HEK293T (cell line): Measurements from ENCODE around the gene HS3ST4.

Experiments used
- CTCF ChIA-PET: fragments of 350-600 bp; formaldehyde crosslinking; extraction: SDS; loops from one replicate; lab custom pipeline; 2021; ENCODE audit warnings: antibody characterized with exemption, inconsistent platforms; lab: Yijun Ruan, JAX
- POLR2A ChIA-PET: fragments of 350-600 bp; formaldehyde crosslinking; extraction: SDS; loops from one replicate; lab custom pipeline; 2020; ENCODE audit warnings: antibody characterized with exemption, inconsistent platforms; lab: Yijun Ruan, JAX
- DNase-seq: peaks from one replicate; pipeline ENCODE4 v3.0.0; 2012; ENCODE audit warnings: mixed read lengths; ENCODE audit errors: extremely low spot score
- ARNT ChIP-seq: fragments of 450-650 bp; IDR thresholded peaks from 2 replicates; pipeline ENCODE4 v1.6.1; 2017; ENCODE audit warnings: mild to moderate bottlenecking
- BHLHE40 ChIP-seq: fragments of 450-650 bp; IDR thresholded peaks from 2 replicates; pipeline ENCODE4 v1.6.1; 2016; ENCODE audit warnings: mild to moderate bottlenecking, moderate library complexity, borderline replicate concordance
- CTBP1 ChIP-seq: fragments of 450-650 bp; IDR thresholded peaks from 2 replicates; pipeline ENCODE4 v1.6.1; 2016; ENCODE audit warnings: borderline replicate concordance
- ELF4 ChIP-seq: fragments of 450-650 bp; IDR thresholded peaks from 2 replicates; pipeline ENCODE4 v1.6.1; 2017; ENCODE audit warnings: antibody characterized with exemption
- FOXA1 ChIP-seq: fragments of 450-650 bp; IDR thresholded peaks from 2 replicates; pipeline ENCODE4 v1.6.1; 2016; ENCODE audit warnings: mild to moderate bottlenecking
- FOXK2 ChIP-seq: fragments of 450-650 bp; IDR thresholded peaks from 2 replicates; pipeline ENCODE4 v1.6.1; 2016; ENCODE audit warnings: mild to moderate bottlenecking
- FOXM1 ChIP-seq: fragments of 450-650 bp; IDR thresholded peaks from 2 replicates; pipeline ENCODE4 v1.6.1; 2017; ENCODE audit warnings: mild to moderate bottlenecking, borderline replicate concordance
- HDGF ChIP-seq: fragments of 450-650 bp; IDR thresholded peaks from 2 replicates; pipeline ENCODE4 v1.6.1; 2017; ENCODE audit warnings: antibody characterized with exemption, borderline replicate concordance
- L3MBTL2 ChIP-seq: fragments of 450-650 bp; conservative IDR thresholded peaks from 2 replicates; pipeline ENCODE4 v1.6.1; 2016; ENCODE audit warnings: mild to moderate bottlenecking
- LEF1 ChIP-seq: fragments of 450-650 bp; IDR thresholded peaks from 2 replicates; pipeline ENCODE4 v1.6.1; 2017; ENCODE audit warnings: mild to moderate bottlenecking, borderline replicate concordance
- NFRKB ChIP-seq: fragments of 450-650 bp; IDR thresholded peaks from 2 replicates; pipeline ENCODE4 v1.6.1; 2016; ENCODE audit warnings: mild to moderate bottlenecking, moderate library complexity
- SP1 ChIP-seq: fragments of 450-650 bp; IDR thresholded peaks from 2 replicates; pipeline ENCODE4 v1.6.1; 2017
- SUZ12 ChIP-seq: fragments of 450-650 bp; IDR thresholded peaks from 2 replicates; pipeline ENCODE4 v1.6.1; 2016; ENCODE audit warnings: mild to moderate bottlenecking
- TARDBP ChIP-seq: fragments of 450-650 bp; IDR thresholded peaks from 2 replicates; pipeline ENCODE4 v1.6.1; 2016
- ZNF384 ChIP-seq: fragments of 450-650 bp; IDR thresholded peaks from 2 replicates; pipeline ENCODE4 v1.6.1; 2016
- TF ChIP-seq, protein P1 (sequence below): fragments of 450-650 bp; IDR thresholded peaks from 2 replicates; pipeline ENCODE4 v1.6.1; 2016

The HS3ST4 gene

DNA sequence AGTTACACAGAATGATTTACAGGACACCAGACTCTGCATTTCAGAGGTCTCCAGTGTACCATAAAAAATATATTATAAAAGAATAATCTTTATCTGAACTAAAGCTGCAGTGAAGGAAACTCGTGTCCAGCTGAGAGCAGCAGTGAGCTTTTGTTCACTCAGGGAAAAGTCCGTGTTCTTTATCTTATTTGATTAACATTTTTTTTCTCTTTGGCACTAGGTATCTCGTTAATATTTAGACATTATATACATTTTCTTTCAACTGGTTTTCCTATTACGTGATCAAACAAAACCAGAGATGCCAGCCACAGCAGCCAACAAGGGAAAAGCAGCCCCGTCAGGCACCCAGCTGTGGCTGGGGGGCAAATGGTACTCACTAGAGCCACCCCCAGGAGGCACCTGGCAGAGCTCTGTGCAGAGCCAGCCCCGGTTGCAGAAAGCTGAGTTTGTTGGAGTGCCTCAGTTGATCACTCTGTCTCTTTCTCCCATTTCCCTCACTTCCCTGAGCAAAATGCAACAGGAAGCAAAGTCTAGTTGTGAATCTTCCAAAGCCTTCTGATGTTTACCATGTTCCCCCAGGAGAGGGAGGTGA, 1.1 kb upstream of the HS3ST4 start:
- no peak for DNase-seq
- ChIA-PET POLR2A (interaction anchor here (0.6 kb wide), 1 partner anchor 430 kb away, joined by 4 read pairs; no protein-coding TSS in a partner anchor), CTCF (no interaction called here)
- TF ChIP-seq LEF1 = no peak
- TF ChIP-seq FOXA1 = no peak
- no peak for TF ChIP-seq FOXK2
- TF ChIP-seq ARNT = no peak

DNA sequence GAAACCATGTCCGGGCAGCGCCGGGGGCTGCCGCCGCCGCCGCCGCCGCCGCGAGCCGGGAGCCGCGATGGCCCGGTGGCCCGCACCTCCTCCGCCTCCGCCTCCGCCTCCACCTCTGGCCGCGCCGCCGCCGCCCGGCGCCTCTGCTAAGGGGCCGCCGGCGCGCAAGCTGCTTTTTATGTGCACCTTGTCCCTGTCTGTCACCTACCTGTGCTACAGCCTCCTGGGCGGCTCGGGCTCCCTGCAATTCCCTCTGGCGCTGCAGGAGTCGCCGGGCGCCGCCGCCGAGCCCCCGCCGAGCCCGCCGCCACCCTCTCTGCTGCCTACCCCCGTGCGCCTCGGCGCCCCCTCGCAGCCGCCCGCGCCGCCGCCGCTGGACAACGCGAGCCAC, 587 bp downstream of the HS3ST4 start:
- DNase-seq = no peak
- POLR2A ChIA-PET = no interaction called here

GRCh38 chr16:25692742-25693508, 1.2 kb downstream of the HS3ST4 start:
- ChIA-PET POLR2A (no interaction called here), CTCF (no interaction called here)
- no peak for TF ChIP-seq FOXM1
- no peak for TF ChIP-seq L3MBTL2
- DNase-seq = no peak

More for the DNA sequence above, 587 bp downstream of the HS3ST4 start:
- TF ChIP-seq ZNF384 = no peak
- no peak for TF ChIP-seq BHLHE40
- TF ChIP-seq CTBP1 = no peak
- no peak for TF ChIP-seq TARDBP
- CTCF ChIA-PET = no interaction called here

DNA sequence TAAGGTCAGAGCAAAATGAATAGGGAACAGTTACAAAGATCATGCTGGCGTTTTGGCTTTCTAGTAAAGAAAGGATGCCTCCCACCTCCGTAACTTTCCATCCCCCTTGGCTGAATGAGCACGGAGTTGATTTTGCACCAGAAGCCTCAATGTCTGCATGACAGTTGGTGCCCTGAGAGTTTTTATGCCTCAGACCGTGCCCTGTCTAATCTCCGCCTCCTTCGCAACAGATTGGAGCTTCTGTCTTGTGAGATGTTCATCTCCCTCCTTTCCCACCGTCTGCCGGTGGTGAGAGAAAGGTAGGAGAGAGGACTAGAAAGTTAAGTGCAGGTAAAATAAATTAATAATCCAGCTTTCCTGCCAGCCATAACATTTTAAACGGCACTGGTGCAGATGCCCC, 1.9 kb downstream of the HS3ST4 start:
- CTCF ChIA-PET = no interaction called here
- POLR2A ChIA-PET = no interaction called here
- no peak for DNase-seq
- TF ChIP-seq FOXK2 (no peak), L3MBTL2 (no peak), ELF4 (no peak), TARDBP (no peak), BHLHE40 (no peak), FOXA1 (no peak), SUZ12 (no peak)
- TF ChIP-seq, protein P1, sequence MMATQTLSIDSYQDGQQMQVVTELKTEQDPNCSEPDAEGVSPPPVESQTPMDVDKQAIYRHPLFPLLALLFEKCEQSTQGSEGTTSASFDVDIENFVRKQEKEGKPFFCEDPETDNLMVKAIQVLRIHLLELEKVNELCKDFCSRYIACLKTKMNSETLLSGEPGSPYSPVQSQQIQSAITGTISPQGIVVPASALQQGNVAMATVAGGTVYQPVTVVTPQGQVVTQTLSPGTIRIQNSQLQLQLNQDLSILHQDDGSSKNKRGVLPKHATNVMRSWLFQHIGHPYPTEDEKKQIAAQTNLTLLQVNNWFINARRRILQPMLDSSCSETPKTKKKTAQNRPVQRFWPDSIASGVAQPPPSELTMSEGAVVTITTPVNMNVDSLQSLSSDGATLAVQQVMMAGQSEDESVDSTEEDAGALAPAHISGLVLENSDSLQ = no peak

DNA sequence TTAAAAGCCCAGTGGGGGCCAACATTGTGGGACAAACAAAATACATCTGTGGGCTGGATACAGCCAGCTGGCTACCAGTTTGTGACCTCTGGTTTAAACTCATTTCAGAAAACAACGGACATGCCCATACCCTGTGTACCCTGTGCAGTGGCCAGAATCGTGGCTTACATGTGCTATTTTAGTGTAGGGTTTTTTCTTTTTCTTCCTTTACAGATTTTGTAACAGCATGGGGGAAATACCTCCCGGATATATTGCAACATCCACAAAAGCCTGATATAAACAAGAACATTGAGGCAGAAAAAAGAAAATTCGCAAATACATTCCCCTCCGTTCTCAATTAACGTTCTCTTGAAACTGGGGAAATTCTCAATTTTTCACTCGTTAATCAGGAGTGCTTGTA, 7.3 kb downstream of the HS3ST4 start:
- no peak for DNase-seq
- CTCF ChIA-PET = no interaction called here
- no peak for TF ChIP-seq L3MBTL2
- POLR2A ChIA-PET = no interaction called here

GRCh38 chr16:25700547-25700946, 8.8 kb downstream of the HS3ST4 start:
- ChIA-PET POLR2A (interaction anchor here (0.6 kb wide), 1 partner anchor 289 kb away, joined by 3 read pairs; no protein-coding TSS in a partner anchor), CTCF (no interaction called here)
- TF ChIP-seq FOXA1 = no peak
- no peak for TF ChIP-seq SP1
- no peak for TF ChIP-seq BHLHE40
- no peak for TF ChIP-seq FOXM1
- no peak for TF ChIP-seq ELF4
- no peak for TF ChIP-seq L3MBTL2
- TF ChIP-seq SUZ12 = no peak
- no peak for TF ChIP-seq HDGF
- no peak for TF ChIP-seq ARNT
- no peak for TF ChIP-seq LEF1
- no peak for TF ChIP-seq CTBP1
- TF ChIP-seq, protein P1 = no peak
- TF ChIP-seq ZNF384 = no peak
- no peak for TF ChIP-seq NFRKB
- TF ChIP-seq TARDBP = no peak
- TF ChIP-seq FOXK2 = no peak
- no peak for DNase-seq

GRCh38 chr16:25707553-25707952, 15.8 kb downstream of the HS3ST4 start:
- ChIA-PET CTCF (no interaction called here), POLR2A (no interaction called here)
- TF ChIP-seq FOXA1 = no peak
- TF ChIP-seq FOXM1 = no peak
- no peak for TF ChIP-seq SUZ12
- no peak for TF ChIP-seq CTBP1
- TF ChIP-seq, protein P1 = no peak
- TF ChIP-seq BHLHE40 = no peak
- no peak for TF ChIP-seq NFRKB
- TF ChIP-seq ARNT = no peak
- no peak for TF ChIP-seq LEF1
- no peak for TF ChIP-seq HDGF
- DNase-seq = no peak
